Activated naive CD4-positive, alpha-beta T cell treated with anti-CD3 and anti-CD28 coated beads, Interleukin-2, amount 50 U/mL, for 72 hours (primary cell): ENCODE measurements around the gene STAT6. TPM values are rescaled to one million over a fixed set of nuclear protein-coding genes. Genes with fewer than 3 reads are reported as not detected.

Experiments
- ATAC-seq, 2 donors: fragments of 150-1000 bp; cut with Tn5 transposase; 2 replicates each; pipeline ENCODE4 v1.10.0; 2021; ENCODE audit warnings: mild to moderate bottlenecking in 2 of 2, moderate library complexity in 2 of 2
- DNase-seq, 2 donors: peaks; one replicate each; pipeline ENCODE4 v3.0.0; 2021 to 2022; ENCODE audit warnings: low spot score in 2 of 2
- H3K27ac Mint-ChIP-seq, 2 donors: one replicate each; pipeline ENCODE4 v1.8.0; 2022; ENCODE audit warnings: mild to moderate bottlenecking in 2 of 2, mixed read lengths in 2 of 2
- H3K36me3 Mint-ChIP-seq, 2 donors: one replicate each; pipeline ENCODE4 v1.8.0; 2022; ENCODE audit warnings: mixed read lengths in 2 of 2
- H3K9me3 Mint-ChIP-seq, 2 donors: one replicate each; pipeline ENCODE4 v1.8.0; 2022; ENCODE audit warnings: mixed read lengths in 2 of 2
- total RNA-seq, 2 donors: library from RNA; stranded (reverse); gene quantifications; one replicate each; pipeline ENCODE4 v1.2.3, GENCODE V29; 2022

STAT6 gene
- total RNA-seq, 2 donors from 2014 or later: 213 to 283 TPM

GRCh38 chr12:57118711-57119271 is 7.6 kb upstream of the STAT6 start:
- Mint-ChIP-seq H3K36me3 (peaks cover 0 to 5% of the 10 kb centered on the region in 2 donors), H3K9me3 (peaks cover 0 to 5% of the 10 kb centered on the region in 2 donors), H3K27ac (no peak overlapping the region)
- DNase-seq: no peak
- ATAC-seq: peak; percentile 38 to 95

DNA sequence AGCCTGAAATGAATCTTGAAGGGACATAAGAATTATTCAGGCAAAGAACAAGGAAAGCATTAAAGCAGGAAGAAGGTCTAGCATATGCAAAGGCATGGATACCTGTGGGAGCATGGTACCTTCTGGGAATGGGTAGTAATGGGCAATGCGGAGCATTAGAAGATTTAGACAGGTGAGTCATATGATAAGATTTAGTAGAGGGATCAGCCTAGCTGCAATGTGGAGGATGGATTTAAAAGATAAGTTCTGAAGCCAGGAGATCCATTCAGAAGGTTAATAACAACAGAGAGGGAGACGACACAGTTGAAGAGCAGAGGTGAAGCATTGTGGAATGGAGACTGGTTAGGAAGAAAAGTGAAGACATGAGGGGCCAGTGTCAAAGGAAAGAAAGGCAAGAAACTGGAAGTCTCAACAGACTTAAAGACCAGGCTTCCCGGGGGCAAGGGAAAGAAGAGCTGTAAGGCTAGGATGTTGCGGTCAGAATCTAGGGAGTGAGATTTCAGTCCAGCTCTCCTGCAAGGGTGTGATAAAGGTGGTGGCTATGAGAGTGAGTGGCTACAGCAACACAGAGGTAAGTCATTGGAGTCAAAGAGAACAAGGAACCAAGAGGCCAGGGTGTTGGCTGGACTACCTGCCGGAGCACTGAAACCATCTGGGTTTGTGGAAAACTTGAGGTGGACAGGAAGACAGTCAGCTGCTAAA is 5.6 kb upstream of the STAT6 start:
- no peak overlapping the region for H3K27ac Mint-ChIP-seq
- no peak for ATAC-seq
- no peaks in the 10 kb centered on the region for H3K9me3 Mint-ChIP-seq
- H3K36me3 Mint-ChIP-seq: no peaks in the 10 kb centered on the region
- no peak for DNase-seq

GRCh38 chr12:57112492-57113294 is 1.5 kb upstream of the STAT6 start:
- peak overlapping the region; percentile 95 to 96 for H3K27ac Mint-ChIP-seq
- peaks cover 20 to 29% of the 10 kb centered on the region in 2 donors for H3K36me3 Mint-ChIP-seq
- DNase-seq (peak in 1 of 2 donors; percentile 91), ATAC-seq (no peak)
- H3K9me3 Mint-ChIP-seq: no peaks in the 10 kb centered on the region

DNA sequence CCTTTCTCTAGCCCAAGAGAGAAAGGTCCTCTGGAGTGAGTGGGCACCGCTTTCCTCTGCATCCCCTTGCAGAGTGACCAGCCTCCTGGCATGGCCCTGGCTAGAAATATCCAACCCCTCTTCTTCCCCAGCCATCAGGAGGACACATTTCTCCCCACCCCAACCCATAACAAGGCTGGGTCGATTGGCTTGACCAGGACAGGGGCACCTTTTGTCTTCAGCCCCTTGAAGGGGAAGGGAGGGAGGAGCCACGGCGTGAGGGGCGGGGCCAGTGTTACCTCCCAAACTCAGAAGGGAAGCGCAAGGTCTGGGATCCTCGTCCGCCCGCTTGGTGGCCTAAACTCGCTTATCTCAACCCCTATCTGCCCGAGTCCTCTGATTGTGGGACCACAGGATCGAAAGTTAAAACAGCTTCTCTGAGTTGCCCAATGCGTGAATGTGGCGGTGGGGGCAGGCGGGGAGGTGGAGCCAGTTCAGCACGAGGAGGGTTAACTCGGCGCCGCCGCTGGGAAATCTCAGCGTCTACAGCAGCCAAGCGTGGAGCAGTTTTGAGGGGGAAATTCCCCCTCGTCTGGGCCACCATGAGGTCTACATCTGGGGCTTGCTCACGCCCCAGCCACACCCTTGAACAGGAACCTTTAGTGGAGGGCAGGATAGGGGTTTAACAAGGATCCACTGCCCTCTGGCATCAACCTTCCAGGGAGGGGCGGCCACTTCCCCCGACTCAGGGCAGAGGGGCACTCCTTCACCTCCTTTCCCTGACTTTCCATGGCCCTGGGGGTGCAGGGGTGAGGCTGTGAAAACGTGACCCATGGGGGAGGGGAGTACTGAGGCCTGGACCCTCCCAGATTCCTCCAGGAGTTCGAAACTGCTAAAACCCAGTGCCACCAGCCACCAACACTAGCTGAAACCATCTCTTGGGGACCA is 795 bp downstream of the STAT6 start:
- H3K9me3 Mint-ChIP-seq: no peaks in the 10 kb centered on the region
- H3K36me3 Mint-ChIP-seq: peaks cover 26 to 45% of the 10 kb centered on the region in 2 donors
- peak; percentile 26 to 47 for ATAC-seq

DNA sequence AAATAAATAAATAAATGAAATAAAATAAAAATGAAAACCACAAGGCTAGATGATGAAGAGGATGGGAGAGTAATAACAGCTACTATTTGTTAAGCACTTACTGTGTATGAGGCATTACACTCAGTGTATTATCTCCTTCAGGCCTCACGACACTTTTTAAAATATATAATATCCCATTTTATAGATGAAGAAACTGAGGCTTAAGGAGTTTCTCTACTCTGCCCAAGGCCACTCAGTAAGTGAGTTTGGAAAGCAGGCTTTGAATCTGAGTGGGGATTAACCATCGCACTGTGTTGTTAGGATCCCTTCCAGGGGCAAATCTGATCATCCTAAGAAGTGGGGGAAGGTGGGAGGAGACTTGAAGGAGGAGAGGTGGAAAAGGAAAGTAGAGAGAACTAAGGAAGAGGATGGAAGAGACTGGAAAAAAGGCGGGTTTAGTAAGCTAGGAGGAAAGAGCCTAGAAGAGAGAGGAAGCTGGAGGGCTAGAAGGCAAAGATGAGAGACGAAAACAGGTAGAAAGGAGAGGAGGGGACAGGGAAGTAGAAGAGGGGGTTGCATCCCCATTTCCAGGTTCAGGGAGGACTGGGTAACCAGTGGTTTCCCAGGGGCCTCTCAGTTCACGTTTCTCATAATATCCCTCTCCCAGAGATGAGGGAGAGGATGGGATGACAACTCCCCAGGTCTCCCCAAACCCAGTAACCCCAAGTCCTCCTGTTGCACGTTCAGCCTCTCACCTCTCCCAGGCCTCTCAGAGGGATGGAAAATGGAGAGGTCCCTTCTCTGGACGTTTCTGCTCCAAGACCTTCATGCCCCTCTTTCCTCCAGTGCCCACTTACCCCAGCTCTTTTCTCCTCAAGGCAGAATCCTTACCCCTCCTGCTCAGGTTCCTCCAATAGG is 1.7 kb downstream of the STAT6 start:
- Mint-ChIP-seq H3K27ac (peak overlapping the region; percentile 95 to 96), H3K36me3 (peaks cover 26 to 47% of the 10 kb centered on the region in 2 donors), H3K9me3 (no peaks in the 10 kb centered on the region)
- ATAC-seq: no peak
- no peak for DNase-seq

More for the DNA sequence above, 795 bp downstream of the STAT6 start:
- H3K27ac Mint-ChIP-seq: peak overlapping the region; percentile 95 to 96
- DNase-seq: peak; percentile 69 to 84

DNA sequence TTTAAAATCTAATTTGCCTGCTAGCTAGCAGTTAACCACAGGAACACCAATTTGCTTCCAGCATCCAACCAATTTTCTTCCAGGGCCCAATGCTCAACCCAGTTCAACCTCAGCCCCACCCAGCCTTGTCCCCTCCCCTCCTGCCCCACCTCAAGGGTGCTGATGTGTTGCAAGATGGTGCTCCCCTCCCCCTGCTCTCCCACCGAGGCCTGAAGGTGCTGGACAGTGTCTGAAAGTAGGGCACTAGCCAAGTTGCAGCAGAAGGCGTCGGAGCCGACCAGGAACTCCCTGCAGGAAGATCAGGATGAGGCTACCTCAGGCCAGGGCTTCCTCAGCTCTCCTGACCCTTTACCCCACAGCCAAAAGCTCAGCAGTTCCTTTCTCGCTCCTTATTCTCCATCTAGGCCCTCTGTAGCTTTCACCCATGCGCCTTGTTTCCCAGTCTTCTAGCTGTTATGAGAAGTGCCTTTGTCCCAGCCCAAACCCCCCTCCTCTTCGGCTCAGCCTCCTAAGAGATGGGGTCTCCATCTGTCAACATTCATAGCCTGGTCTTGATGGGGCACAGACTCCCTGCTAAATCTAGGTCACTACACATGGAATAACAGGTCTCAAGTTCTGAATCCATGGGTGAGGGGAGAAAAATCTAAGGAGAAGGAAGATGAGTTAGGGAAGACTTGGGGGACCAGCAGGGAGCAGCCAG is 3.6 kb downstream of the STAT6 start:
- Mint-ChIP-seq H3K9me3 (no peaks in the 10 kb centered on the region), H3K36me3 (peaks cover 26 to 60% of the 10 kb centered on the region in 2 donors), H3K27ac (peak overlapping the region; percentile 15 to 84)
- no peak for DNase-seq
- ATAC-seq: no peak

GRCh38 chr12:57106021-57106708 is 5.0 kb downstream of the STAT6 start:
- Mint-ChIP-seq H3K27ac (peak overlapping the region in 1 of 2 donors; percentile 51), H3K9me3 (no peaks in the 10 kb centered on the region), H3K36me3 (peaks cover 23 to 57% of the 10 kb centered on the region in 2 donors)
- ATAC-seq (no peak), DNase-seq (no peak)

DNA sequence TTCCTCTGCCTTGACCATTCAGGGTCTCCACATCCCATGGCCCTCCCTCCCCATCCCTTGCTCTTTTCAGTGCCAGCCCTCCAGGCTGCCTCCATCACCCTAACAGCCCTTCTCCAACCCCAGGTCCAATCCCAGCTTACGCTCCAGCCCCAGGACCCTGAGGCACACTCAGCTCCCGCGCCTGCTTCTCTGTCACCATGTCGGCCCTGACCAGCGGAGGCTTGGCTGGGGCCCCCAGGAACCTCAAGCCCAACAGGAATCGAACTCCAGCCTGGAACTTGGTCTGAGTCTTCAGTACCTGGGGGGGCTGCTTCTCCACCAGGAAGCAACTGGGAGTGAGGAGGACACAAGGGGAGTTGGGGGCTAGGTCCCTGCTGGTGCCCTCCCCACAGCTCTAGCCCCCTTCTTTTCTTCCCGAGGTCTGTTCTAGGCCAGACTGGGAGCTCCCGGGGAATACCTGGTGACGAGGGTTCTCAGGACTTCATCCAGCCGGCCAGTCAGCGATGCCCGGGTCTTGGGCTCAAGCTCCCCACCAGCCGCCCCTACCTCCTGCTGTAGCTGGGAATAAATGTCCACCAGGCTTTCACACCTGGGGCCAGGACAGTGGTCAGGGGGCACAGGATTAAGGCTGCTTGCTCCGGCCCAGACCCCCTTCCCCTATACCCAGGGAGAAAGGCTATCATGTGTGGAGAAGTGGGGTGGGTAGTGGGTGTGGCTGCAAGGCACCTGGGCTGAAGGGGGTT is 6.0 kb downstream of the STAT6 start:
- H3K36me3 Mint-ChIP-seq: peaks cover 16 to 52% of the 10 kb centered on the region in 2 donors
- no peak for DNase-seq
- no peak for ATAC-seq
- no peaks in the 10 kb centered on the region for H3K9me3 Mint-ChIP-seq
- H3K27ac Mint-ChIP-seq: peak overlapping the region; percentile 15 to 86

GRCh38 chr12:57104292-57104910 is 6.8 kb downstream of the STAT6 start:
- no peaks in the 10 kb centered on the region for H3K9me3 Mint-ChIP-seq
- ATAC-seq (no peak), DNase-seq (no peak)
- H3K27ac Mint-ChIP-seq: peak overlapping the region; percentile 15 to 86
- H3K36me3 Mint-ChIP-seq: peaks cover 17 to 49% of the 10 kb centered on the region in 2 donors

GRCh38 chr12:57103856-57104255 is 7.3 kb downstream of the STAT6 start:
- no peak for DNase-seq
- Mint-ChIP-seq H3K36me3 (peaks cover 20 to 51% of the 10 kb centered on the region in 2 donors), H3K27ac (peak overlapping the region; percentile 50 to 63), H3K9me3 (no peaks in the 10 kb centered on the region)
- ATAC-seq: no peak

- DNase-seq (no peak), ATAC-seq (peak in 1 of 2 donors; percentile 38)
- Mint-ChIP-seq H3K9me3 (no peaks in the 10 kb centered on the region), H3K36me3 (peaks cover 23 to 39% of the 10 kb centered on the region in 2 donors), H3K27ac (peak overlapping the region; percentile 81 to 88)
These were observed 9.1 kb downstream of the STAT6 start for GRCh38 chr12:57101892-57102695.

DNA sequence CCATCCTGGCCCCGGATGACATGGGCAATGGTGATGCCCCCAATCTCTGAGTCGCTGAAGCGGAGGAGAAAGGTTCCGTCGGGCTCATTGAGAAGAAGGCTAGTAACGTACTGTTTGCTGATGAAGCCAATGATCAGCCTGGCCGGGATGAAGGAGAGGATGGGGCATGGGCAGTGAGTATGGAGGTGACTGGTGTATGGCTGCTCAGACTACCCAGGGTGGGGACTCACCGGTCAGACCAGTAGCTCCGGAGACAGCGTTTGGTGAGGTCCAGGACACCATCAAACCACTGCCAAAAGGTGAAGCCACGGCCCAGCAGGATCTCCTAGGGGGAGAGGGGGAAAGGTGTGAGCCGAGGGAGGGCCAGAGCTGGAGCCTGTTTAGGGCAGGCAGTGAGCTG is 11.4 kb downstream of the STAT6 start:
- DNase-seq (no peak), ATAC-seq (no peak)
- Mint-ChIP-seq H3K36me3 (peaks cover 24 to 32% of the 10 kb centered on the region in 2 donors), H3K9me3 (no peaks in the 10 kb centered on the region), H3K27ac (peak overlapping the region; percentile 81 to 91)
